GM21737 (cell line): ENCODE data around the gene MAP3K1.

Source experiments
- ATAC-seq: cut with Tn5 transposase; IDR thresholded peaks from one replicate; pipeline ENCODE4 v1.9.1; 2021; ENCODE audit warnings: mild to moderate bottlenecking, moderate library complexity; ENCODE audit not compliant: unreplicated experiment

Gene MAP3K1

DNA sequence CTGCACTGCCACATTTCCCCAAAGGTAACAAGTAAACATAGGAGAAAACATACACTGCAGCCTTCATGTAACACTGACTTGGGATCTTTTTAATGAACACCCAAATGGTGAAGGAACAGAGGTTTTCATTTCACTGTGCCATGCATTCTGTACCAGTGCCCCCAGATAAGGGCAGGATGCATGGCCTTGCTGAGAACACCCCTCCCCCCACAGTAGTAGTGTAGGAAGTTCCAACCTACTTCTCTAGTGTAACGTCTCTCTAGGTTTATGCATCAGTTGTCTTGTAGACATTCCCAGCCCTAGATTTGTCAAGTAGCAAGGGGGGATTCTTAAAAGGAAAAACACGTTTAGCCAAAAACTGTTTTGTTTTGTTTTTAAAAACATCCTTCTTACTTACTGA is 29.9 kb downstream of the MAP3K1 start:
- no peak for ATAC-seq

- ATAC-seq = no peak
These were observed 30.6 kb downstream of the MAP3K1 start for GRCh38 chr5:56845904-56846480.

DNA sequence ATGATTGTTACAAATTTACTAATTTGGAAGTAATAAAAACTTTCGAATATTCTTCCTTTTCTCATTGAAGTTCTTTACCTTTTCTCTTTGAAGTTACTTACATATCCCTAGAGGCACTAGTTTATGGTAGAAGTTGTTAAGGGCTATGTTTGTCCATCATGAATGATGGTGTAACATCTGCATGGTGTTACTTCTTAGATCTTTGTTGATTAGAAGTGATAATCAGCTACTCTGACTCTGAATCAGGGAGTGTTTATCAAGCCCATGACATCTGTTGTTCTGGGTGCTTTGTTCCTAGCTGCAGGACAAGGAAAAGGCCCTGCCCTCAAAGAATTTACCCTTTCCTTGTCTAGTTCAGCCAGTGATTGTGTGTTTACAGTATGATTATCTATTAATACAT is 32.9 kb downstream of the MAP3K1 start:
- ATAC-seq = no peak

DNA sequence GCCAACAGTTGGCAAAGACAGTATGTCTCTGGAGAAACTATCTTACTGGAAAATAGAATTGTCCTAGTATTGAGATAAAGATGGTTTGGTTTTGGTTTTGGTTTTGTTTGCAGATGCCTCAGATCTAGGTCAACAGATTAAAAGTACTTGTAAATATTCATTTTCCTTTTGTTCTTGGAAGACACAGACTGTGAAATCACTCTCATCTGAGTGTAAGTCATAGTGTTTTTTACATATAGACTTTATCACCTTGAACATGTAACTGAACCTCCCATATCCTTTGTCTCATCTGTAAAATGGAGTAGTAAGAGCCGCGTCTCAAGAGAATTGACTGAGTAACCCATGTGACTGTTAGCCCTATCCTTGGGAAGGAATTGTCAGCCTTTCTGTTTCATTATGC is 34.3 kb downstream of the MAP3K1 start:
- ATAC-seq = no peak

DNA sequence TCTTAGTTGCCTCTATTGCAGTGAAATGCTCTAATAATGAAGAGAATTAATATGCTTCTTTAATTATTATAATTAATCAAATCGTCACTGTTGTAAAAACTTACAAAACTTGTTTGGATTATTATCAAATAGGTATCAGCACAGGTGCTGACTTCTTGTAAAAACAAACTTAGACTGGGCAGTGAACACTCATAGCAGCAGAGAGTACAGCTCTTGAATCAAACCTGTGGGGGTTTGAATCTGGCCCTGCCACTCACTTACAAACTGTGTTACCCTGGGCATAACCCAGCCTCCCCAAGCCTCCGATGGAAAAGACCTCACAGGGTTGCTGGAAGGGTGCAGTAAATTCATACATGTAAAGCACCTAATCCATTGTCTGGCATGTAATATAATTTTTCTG is 35.1 kb downstream of the MAP3K1 start:
- ATAC-seq = no peak

DNA sequence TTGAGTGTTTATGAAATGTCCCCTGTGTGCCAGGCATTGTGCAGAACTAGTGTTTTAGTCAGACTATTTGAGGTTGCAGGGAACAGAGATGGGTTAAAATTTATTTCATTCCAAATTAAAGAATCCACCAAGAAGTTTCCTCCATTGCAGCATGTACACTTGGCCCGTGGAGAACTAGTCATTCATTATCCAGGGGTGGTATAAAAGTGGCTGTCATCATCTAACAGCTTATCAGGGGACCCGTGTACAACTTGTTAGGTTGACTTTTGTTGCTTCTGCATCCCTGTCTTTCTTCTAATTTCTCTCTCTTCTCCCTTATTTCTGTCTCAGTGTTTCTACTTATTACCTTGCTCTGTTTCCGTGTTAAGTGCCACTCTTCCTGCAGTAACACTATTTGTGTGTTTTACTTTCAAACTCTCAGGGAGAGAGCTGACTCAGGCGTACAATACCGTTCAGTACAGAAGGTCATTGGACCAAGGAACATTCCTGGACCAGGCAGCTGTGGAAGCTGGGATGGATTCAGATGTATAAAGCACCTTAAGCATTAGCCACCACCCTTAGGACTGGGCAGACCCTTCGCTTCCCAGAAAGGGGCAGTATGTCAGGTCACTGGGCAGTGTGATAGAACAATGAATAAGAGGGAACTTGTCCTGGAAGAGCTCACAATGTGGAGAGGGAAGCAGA is 36.1 kb downstream of the MAP3K1 start:
- ATAC-seq = no peak

DNA sequence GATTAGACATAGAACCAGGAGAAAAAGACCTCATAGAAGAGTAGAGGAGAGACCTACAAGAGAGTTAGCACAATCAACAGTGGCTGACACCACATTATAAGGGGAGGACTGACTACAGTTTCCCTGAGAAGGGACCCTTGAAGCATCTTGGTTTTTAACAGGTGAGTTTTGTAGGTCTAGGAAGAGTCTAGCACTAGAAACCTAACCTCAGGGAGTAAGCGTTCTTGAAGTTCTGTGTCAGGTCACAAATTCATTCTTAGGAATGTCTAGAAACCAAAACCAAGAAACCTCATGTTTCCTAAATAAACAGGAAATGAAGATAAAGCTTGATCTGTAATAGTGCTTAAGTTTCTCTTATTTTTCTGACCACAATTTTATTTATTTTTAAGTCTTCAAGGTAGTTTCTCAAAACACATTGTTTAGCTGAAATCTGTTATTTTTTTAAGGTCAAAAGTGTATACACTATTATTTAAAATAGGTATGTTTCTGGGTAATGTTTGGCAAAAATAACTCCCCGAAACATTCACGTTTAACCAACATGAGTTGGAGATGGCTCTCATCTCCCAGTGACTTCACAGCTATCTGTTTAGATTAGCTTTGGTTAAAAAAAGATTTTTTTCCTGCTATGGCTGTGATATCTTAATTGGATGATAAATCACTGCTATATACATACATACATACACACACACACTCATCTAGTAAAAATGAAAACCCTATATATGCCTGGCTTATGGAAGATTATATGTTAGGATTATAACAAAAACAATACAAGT is 37.1 kb downstream of the MAP3K1 start:
- ATAC-seq = no peak

DNA sequence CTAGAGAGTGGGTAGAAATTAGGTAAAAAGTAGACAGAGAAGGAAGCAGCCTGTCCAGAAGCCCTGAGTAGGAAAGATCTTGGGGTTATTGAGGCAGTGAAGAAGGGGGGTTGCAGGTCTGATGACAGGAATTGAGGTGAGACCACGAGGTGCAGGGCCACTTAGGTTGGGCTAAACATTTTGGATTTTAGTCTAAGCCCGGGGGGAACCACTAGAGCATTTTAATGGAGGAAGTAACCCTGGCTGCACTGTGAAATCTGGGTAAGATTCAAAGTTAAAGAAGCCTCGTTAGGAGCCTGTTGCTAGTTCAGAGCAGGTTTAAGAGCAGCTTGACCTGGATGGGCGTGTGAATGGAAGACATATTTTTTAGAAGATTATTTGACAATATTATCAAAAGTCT is 38.3 kb downstream of the MAP3K1 start:
- no peak for ATAC-seq

DNA sequence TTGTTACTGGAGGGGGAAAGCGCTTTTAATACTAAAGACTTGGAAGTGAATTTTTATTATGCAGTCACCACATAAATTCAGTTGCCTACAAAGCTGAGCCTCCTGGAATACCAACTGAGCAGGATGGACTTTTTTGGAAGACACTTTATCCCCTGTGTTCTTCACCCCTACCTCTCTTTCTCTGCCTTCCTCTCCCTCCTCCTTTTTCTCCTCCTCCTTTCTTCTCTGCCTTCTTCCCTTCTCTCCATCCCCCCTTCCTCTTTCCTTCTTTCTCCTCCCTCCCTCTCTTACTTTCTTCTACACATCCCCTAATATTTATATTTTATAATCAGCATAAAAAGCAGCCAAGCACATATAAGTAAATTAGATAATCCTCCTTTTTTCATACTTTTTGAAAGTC is 39.6 kb downstream of the MAP3K1 start:
- no peak for ATAC-seq

DNA sequence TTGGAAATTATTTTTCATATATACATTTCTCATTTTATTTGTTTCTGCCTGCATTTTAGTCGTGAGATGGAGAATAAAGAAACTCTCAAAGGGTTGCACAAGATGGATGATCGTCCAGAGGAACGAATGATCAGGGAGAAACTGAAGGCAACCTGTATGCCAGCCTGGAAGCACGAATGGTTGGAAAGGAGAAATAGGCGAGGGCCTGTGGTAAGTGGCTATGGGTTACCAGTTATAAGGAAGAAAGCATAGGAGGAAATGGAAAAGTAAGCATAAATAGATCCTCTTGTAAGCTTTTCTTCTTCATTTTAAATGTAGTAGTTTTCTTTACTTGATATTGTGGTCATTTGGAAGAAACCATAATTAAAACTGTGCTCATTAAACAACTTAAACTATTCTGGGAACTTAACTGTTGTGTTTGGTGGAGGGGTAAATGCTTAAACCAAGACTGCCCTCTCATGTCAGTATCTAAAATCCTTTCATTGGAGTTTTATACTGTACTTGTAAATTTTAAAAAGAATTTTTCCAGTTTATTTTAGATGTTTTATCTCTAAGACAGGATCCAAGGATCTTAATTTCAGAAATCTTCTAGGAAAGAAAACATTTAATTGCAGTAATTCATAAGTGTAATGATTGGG is 41.3 kb downstream of the MAP3K1 start:
- no peak for ATAC-seq

- ATAC-seq = no peak
These were observed 43.6 kb downstream of the MAP3K1 start for GRCh38 chr5:56858777-56859442.

GRCh38 chr5:56861893-56862485 is 46.6 kb downstream of the MAP3K1 start:
- ATAC-seq = no peak

- no peak for ATAC-seq
These were observed 47.6 kb downstream of the MAP3K1 start for GRCh38 chr5:56862909-56863308.

GRCh38 chr5:56871777-56872176 is 56.4 kb downstream of the MAP3K1 start:
- ATAC-seq = no peak

- no peak for ATAC-seq
These were observed 57.7 kb downstream of the MAP3K1 start for GRCh38 chr5:56873056-56873455.

- no peak for ATAC-seq
These were observed 61.0 kb downstream of the MAP3K1 start for GRCh38 chr5:56876327-56876726.

DNA sequence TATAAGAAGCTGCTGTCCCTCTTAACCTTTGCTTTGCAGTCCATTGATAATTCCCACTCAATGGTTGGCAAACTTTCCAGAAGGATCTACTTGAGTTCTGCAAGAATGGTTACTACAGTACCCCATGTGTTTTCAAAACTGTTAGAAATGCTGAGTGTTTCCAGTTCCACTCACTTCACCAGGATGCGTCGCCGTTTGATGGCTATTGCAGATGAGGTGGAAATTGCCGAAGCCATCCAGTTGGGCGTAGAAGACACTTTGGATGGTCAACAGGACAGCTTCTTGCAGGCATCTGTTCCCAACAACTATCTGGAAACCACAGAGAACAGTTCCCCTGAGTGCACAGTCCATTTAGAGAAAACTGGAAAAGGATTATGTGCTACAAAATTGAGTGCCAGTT is 66.2 kb downstream of the MAP3K1 start:
- no peak for ATAC-seq

DNA sequence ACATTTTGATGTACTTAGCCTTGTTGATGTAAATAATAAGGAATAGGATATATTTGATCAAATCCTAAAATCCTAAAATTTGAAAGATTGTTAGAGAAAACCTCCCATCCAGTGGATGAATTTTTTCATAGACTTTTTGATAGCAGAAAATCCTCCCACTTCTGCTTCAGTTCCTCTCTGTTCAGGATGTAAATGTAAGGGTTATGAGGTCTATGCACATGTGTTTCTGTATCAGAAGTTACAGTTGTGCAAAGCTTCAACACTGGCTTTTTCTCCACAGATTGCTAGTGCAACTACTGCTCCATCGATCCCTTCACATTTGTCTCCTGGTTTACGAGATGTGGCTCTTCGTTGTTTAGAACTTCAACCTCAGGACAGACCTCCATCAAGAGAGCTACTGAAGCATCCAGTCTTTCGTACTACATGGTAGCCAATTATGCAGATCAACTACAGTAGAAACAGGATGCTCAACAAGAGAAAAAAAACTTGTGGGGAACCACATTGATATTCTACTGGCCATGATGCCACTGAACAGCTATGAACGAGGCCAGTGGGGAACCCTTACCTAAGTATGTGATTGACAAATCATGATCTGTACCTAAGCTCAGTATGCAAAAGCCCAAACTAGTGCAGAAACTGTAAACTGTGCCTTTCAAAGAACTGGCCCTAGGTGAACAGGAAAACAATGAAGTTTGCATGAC is 78.1 kb downstream of the MAP3K1 start:
- no peak for ATAC-seq

GRCh38 chr5:56896763-56897162 is 81.4 kb downstream of the MAP3K1 start:
- no peak for ATAC-seq

- ATAC-seq = no peak
These were observed 82.9 kb downstream of the MAP3K1 start for GRCh38 chr5:56898213-56898612.
